H1 (cell line): Measurements from ENCODE around the gene RBM5. TPM values are rescaled to one million over a fixed set of nuclear protein-coding genes. Genes with fewer than 3 reads are reported as not detected.

Experiments
- CHD1 ChIP-seq: IDR thresholded peaks from 2 replicates; pipeline ENCODE4 v1.6.1; 2012; ENCODE audit warnings: low read depth, low read length, improper control_type of control experiment
- KDM1A ChIP-seq: fragments of 200-600, 300-600 bp; sonication (generic); IDR thresholded peaks from 2 replicates; pipeline ENCODE4 v1.7.1; 2016; ENCODE audit warnings: mild to moderate bottlenecking, low read length, borderline replicate concordance
- RNF2 ChIP-seq: fragments of 200-900, 300-1000 bp; sonication (generic); IDR thresholded peaks from 2 replicates; pipeline ENCODE4 v1.7.1; 2016; ENCODE audit warnings: borderline replicate concordance, low read depth, mild to moderate bottlenecking, antibody characterized with exemption, low read length; ENCODE audit not compliant: poor library complexity, severe bottlenecking; ENCODE audit errors: missing control alignments
- SAP30 ChIP-seq: fragments of 300-600 bp; sonication (generic); IDR thresholded peaks from 2 replicates; pipeline ENCODE4 v1.7.1; 2012; ENCODE audit warnings: low read length, moderate library complexity, mild to moderate bottlenecking, inconsistent platforms; ENCODE audit not compliant: insufficient read depth, insufficient replicate concordance
- TAF1 ChIP-seq: IDR thresholded peaks from 2 replicates; pipeline ENCODE4 v1.6.1; 2011; ENCODE audit warnings: mild to moderate bottlenecking, low read depth, low read length
- YY1 ChIP-seq: IDR thresholded peaks from 2 replicates; pipeline ENCODE4 v1.6.1; 2011; ENCODE audit warnings: low read depth, mild to moderate bottlenecking, low read length
- polyA plus RNA-seq, 7 experiments: library from polyadenylated mRNA; depleted of rRNA in 3 of 7; stranded (reverse) in 5 of 7; unstranded in 2 of 7; fragments of >200 nt in 5 of 7; fragments of 200-250 nt in 2 of 7; gene quantifications; 1 replicate in 5 of 7; 2 replicates in 1 of 7; 4 replicates in 1 of 7; pipeline versions ENCODE4 v1.2.1 to v1.2.3, GENCODE V29; 2011 to 2013; ENCODE audit warnings: missing spikeins in 2 of 7, mixed read lengths in 2 of 7
- total RNA-seq: library from RNA; stranded (reverse); fragmentation: NEBNext Ultra II Directional; extraction: Animal tissue kit (Norgen Biotek cat#: 25700); gene quantifications from 2 replicates; pipeline ENCODE4 v1.2.1, GENCODE V29; 2021
- TF ChIP-seq, protein P1 (sequence below): fragments of 300-600 bp; sonication (generic); IDR thresholded peaks from 2 replicates; pipeline ENCODE4 v1.7.1; 2012; ENCODE audit warnings: low read length, moderate library complexity, mild to moderate bottlenecking, inconsistent platforms; ENCODE audit not compliant: insufficient replicate concordance
- TF ChIP-seq, protein P2 (sequence below): IDR thresholded peaks from 2 replicates; pipeline ENCODE4 v1.6.1; 2011; ENCODE audit warnings: low read depth, mild to moderate bottlenecking, low read length; ENCODE audit not compliant: insufficient read depth

Gene RBM5
- total and polyA plus RNA-seq, 2 of the 8 experiments (the other 6 are each of a cell fraction or from before 2014, with no cell fraction given): 82.7 to 144 TPM

DNA sequence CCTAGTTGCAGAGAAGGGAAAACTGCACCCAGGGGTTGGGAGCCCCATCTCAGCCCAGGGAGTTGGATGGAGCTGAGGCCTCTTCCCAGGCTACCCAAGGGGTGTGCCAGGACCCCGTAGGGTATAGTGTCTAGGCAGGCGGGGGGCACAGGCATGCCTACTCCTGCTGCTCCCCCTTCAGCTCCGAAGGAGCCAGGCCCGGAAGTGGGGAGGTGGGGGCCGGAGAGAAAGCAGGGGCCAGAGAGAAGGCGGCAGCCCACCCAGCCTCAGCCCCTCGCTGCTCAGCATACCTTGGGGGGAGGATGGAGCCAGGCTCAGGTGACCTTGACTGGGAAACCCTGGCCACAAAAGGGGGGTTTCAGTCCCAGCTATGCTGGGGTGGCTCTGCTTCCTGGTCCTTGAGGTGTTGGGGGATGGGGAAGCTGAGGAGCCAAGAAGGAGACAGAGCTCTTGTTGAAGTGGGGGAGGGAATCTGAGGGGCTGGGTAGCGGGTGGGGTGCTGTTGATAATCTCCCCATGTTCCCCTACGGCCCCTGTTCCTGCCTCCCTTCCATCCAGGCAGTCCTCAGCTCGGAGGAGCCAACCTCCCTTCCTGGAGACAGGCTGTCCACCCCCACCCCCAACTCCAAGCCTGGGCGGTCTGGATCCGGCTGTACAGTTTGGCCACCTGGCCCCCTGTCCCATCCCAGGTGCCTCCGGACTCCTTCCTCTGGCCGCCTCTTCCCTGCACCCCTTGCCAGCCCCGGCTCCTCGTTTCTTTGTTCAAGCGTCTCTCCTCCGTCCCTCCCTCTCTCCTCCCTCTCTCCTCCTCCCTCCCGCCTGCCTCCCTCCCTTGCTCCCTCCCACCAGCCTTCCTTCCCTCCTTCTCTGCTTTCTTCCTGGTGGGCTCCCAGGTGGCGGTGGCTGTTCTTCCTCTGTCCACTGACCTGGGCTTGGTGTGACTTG, 68.1 kb downstream of the RBM5 start (continued):
- TF ChIP-seq, protein P1, sequence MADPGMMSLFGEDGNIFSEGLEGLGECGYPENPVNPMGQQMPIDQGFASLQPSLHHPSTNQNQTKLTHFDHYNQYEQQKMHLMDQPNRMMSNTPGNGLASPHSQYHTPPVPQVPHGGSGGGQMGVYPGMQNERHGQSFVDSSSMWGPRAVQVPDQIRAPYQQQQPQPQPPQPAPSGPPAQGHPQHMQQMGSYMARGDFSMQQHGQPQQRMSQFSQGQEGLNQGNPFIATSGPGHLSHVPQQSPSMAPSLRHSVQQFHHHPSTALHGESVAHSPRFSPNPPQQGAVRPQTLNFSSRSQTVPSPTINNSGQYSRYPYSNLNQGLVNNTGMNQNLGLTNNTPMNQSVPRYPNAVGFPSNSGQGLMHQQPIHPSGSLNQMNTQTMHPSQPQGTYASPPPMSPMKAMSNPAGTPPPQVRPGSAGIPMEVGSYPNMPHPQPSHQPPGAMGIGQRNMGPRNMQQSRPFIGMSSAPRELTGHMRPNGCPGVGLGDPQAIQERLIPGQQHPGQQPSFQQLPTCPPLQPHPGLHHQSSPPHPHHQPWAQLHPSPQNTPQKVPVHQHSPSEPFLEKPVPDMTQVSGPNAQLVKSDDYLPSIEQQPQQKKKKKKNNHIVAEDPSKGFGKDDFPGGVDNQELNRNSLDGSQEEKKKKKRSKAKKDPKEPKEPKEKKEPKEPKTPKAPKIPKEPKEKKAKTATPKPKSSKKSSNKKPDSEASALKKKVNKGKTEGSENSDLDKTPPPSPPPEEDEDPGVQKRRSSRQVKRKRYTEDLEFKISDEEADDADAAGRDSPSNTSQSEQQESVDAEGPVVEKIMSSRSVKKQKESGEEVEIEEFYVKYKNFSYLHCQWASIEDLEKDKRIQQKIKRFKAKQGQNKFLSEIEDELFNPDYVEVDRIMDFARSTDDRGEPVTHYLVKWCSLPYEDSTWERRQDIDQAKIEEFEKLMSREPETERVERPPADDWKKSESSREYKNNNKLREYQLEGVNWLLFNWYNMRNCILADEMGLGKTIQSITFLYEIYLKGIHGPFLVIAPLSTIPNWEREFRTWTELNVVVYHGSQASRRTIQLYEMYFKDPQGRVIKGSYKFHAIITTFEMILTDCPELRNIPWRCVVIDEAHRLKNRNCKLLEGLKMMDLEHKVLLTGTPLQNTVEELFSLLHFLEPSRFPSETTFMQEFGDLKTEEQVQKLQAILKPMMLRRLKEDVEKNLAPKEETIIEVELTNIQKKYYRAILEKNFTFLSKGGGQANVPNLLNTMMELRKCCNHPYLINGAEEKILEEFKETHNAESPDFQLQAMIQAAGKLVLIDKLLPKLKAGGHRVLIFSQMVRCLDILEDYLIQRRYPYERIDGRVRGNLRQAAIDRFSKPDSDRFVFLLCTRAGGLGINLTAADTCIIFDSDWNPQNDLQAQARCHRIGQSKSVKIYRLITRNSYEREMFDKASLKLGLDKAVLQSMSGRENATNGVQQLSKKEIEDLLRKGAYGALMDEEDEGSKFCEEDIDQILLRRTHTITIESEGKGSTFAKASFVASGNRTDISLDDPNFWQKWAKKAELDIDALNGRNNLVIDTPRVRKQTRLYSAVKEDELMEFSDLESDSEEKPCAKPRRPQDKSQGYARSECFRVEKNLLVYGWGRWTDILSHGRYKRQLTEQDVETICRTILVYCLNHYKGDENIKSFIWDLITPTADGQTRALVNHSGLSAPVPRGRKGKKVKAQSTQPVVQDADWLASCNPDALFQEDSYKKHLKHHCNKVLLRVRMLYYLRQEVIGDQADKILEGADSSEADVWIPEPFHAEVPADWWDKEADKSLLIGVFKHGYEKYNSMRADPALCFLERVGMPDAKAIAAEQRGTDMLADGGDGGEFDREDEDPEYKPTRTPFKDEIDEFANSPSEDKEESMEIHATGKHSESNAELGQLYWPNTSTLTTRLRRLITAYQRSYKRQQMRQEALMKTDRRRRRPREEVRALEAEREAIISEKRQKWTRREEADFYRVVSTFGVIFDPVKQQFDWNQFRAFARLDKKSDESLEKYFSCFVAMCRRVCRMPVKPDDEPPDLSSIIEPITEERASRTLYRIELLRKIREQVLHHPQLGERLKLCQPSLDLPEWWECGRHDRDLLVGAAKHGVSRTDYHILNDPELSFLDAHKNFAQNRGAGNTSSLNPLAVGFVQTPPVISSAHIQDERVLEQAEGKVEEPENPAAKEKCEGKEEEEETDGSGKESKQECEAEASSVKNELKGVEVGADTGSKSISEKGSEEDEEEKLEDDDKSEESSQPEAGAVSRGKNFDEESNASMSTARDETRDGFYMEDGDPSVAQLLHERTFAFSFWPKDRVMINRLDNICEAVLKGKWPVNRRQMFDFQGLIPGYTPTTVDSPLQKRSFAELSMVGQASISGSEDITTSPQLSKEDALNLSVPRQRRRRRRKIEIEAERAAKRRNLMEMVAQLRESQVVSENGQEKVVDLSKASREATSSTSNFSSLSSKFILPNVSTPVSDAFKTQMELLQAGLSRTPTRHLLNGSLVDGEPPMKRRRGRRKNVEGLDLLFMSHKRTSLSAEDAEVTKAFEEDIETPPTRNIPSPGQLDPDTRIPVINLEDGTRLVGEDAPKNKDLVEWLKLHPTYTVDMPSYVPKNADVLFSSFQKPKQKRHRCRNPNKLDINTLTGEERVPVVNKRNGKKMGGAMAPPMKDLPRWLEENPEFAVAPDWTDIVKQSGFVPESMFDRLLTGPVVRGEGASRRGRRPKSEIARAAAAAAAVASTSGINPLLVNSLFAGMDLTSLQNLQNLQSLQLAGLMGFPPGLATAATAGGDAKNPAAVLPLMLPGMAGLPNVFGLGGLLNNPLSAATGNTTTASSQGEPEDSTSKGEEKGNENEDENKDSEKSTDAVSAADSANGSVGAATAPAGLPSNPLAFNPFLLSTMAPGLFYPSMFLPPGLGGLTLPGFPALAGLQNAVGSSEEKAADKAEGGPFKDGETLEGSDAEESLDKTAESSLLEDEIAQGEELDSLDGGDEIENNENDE: no peak
- TF ChIP-seq YY1 (peak; percentile 40; the same call in 1 of the 2 replicates), KDM1A (no peak), TAF1 (0 out of 2 replicates have a peak, but pooled peaks have one; percentile 23), RNF2 (no peak), CHD1 (no peak), SAP30 (no peak)
- TF ChIP-seq, protein P2, sequence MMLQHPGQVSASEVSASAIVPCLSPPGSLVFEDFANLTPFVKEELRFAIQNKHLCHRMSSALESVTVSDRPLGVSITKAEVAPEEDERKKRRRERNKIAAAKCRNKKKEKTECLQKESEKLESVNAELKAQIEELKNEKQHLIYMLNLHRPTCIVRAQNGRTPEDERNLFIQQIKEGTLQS: no peak
